ENCODE data around the gene CAST.

GRCh38 chr5:96763026-96763425 lies 100.8 kb downstream of the CAST start:
- TF ChIP-seq, protein P1, sequence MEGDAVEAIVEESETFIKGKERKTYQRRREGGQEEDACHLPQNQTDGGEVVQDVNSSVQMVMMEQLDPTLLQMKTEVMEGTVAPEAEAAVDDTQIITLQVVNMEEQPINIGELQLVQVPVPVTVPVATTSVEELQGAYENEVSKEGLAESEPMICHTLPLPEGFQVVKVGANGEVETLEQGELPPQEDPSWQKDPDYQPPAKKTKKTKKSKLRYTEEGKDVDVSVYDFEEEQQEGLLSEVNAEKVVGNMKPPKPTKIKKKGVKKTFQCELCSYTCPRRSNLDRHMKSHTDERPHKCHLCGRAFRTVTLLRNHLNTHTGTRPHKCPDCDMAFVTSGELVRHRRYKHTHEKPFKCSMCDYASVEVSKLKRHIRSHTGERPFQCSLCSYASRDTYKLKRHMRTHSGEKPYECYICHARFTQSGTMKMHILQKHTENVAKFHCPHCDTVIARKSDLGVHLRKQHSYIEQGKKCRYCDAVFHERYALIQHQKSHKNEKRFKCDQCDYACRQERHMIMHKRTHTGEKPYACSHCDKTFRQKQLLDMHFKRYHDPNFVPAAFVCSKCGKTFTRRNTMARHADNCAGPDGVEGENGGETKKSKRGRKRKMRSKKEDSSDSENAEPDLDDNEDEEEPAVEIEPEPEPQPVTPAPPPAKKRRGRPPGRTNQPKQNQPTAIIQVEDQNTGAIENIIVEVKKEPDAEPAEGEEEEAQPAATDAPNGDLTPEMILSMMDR (IDR thresholded peaks at IDR 0.05) = no peak
- no peak for TF ChIP-seq POLR2A (IDR thresholded peaks at IDR 0.05)
